Fibroblast of the aortic adventitia (primary cell): ENCODE measurements around the gene PCIF1. TPM values are rescaled to one million over a fixed set of nuclear protein-coding genes. Genes with fewer than 3 reads are reported as not detected.

Experiments used
- DNase-seq: peaks from one replicate; pipeline ENCODE4 v3.0.0-alpha.2; 2010; ENCODE audit warnings: low read depth
- H3K4me3 ChIP-seq: 2 replicates; pipeline ENCODE4 v1.5.1; 2011; ENCODE audit warnings: low read depth, mild to moderate bottlenecking, control low read depth, low read length, moderate library complexity
- total RNA-seq: library from RNA; depleted of rRNA; stranded (reverse); fragments of >200 nt; gene quantifications from 2 replicates; pipeline ENCODE4 v1.2.3, GENCODE V29; 2012; ENCODE audit warnings: low replicate concordance
- TF ChIP-seq, protein P1 (sequence below): IDR thresholded peaks from 2 replicates; pipeline ENCODE4 v1.5.1; 2011; ENCODE audit warnings: mild to moderate bottlenecking, low read length, control low read depth, inconsistent platforms; ENCODE audit not compliant: insufficient read depth

The PCIF1 gene
- total RNA-seq, 1 donor = 15.9 TPM

DNA sequence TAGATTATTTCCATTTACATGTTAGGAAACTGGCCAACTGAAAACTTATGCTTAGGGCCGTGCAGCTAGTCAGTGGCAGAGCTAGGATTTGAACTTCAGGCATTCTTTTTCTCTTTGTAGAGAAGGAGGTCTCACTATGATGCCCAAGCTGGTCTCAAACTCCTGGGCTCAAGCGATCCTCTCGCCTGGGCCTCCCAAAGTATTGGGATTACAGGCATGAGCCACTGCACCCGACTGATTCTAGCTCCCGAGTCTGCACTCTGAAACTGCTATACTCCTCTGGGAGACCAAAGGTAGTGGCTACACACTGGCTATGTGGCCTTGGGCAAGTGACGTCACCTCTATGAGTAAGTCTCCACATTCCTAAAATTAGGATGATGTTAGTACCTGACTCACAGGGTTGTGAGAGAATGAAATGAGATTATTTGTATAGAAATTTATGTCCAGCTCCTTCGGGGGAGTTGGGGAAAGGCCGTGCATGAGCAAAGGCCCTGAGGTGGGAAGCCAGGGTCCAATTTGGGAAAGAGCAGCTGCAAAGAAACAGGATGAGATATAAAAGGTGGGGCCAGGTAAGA, 28.9 kb upstream of the PCIF1 start:
- DNase-seq = peak; percentile 75
- H3K4me3 ChIP-seq = no peak overlapping the region
- TF ChIP-seq, protein P1, sequence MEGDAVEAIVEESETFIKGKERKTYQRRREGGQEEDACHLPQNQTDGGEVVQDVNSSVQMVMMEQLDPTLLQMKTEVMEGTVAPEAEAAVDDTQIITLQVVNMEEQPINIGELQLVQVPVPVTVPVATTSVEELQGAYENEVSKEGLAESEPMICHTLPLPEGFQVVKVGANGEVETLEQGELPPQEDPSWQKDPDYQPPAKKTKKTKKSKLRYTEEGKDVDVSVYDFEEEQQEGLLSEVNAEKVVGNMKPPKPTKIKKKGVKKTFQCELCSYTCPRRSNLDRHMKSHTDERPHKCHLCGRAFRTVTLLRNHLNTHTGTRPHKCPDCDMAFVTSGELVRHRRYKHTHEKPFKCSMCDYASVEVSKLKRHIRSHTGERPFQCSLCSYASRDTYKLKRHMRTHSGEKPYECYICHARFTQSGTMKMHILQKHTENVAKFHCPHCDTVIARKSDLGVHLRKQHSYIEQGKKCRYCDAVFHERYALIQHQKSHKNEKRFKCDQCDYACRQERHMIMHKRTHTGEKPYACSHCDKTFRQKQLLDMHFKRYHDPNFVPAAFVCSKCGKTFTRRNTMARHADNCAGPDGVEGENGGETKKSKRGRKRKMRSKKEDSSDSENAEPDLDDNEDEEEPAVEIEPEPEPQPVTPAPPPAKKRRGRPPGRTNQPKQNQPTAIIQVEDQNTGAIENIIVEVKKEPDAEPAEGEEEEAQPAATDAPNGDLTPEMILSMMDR = no peak

DNA sequence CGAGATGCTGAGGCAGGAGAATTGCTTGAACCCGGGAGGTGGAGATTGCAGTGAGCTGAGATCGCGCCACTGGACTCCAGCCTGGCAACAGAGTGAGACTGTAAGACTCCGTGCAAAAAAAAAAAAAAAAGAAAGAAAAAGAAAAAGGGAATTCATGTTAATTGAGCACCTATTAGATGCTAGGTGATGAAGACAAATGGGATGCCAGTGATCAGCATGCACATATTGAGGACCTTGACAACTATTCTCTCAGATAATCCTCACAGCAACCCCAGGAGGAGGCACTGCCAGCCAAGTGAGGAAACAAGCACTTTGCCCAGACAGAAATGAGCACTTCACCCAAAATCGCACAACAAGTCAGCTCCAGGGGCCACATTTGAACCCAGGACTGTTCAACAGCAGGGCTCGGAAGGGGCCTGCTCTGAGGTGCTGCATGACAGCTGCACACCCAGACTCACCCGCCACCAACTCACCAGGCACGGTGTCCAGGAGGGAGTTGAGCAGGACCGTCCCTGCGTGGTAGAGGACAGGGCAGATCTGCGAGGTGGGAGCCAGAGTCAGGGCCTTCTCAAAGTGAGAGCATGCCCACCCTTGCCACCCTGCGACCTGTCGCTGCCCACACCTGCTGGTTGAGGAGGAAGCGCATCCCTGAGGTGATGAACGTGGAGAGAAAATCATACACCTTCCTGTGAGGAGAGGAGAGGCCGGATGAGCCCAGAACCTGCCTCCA, 27.1 kb upstream of the PCIF1 start:
- DNase-seq = no peak
- TF ChIP-seq, protein P1 = no peak
- H3K4me3 ChIP-seq = no peak overlapping the region

DNA sequence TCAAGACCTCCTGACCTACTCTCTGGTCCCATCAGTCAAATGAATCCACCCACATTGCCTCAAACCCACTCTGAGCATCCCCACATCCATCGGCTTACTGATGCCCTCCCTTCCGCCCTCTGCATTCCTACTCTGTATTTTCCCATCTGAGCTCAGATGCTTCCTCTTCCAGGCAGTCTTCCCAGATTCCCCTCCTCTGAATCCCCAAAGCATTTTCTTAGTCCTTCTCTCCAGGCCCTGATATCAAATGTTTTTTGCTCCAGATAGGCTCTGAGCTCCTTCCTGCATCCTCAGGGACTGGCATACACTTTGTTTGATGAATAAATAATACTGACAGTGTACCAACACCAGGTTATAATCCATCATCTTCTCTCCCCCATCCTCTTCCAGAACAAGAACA, 26.4 kb upstream of the PCIF1 start:
- TF ChIP-seq, protein P1 = no peak
- H3K4me3 ChIP-seq = no peak overlapping the region
- no peak for DNase-seq

DNA sequence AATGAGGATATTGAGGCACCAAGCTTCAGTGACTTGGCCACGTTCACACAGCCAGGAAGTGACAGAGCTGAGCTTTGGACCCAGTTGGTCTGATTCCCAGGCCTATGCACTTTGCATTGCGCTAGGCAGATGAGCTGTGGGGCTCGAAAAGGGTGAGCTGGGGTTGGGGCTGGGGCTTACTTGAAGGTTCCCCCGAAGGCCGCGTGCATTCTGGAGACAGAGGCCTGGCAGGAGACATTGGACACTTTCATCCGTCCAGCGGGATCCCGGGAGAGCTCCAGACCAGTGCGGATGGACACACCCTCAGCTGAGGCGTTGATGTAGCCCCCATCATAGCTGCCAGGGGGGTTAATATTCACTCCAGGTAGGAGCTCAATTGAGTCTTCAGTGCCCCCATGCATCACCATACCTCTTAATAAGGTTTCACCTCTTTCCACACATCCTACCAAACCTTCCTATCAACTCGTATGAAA, 25.1 kb upstream of the PCIF1 start:
- H3K4me3 ChIP-seq = no peak overlapping the region
- TF ChIP-seq, protein P1 = no peak

DNA sequence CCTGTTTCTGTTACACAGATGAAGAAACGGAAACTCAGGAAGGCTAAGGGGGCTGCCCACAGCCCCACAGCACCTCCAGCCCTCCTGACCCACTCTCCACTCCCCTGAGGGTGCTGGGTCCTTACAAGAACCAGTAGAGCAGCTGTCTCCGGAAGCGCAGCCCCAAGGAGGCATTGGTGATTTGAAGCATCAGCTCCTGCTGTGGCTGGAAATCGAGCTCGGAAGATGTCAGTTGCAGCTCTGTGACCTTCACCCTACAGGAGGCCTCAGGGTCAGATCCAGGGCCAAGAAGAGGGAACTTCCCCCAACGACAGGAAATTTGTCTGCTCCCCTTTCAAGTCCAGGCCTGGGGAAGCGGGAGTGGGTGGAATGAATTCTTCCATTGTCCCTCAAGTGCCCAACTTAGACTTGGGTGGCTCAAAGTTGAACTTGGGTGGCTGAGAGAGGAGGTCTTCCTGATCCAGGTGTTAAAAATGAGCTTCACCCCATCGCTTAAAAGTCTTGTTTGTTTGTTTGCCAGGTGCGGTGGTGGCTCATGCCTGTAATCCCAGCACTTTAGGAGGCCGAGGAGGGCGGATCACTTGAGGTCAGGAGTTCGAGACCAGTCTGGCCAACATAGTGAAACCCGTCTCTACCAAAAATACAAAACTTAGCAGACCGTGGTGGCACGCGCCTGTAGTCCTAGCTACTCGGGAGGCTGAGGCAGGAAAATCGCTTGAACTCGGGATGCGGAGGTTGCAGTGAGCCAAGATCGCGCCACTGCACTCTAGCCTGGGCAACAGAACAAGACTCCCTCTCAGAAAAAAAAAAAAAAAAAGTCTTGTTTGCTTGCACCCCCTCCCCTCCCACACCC, 24.4 kb upstream of the PCIF1 start:
- peak overlapping the region; percentile 41 for H3K4me3 ChIP-seq
- TF ChIP-seq, protein P1 = no peak
- DNase-seq = no peak

More for the DNA sequence above, 25.1 kb upstream of the PCIF1 start:
- DNase-seq = no peak

DNA sequence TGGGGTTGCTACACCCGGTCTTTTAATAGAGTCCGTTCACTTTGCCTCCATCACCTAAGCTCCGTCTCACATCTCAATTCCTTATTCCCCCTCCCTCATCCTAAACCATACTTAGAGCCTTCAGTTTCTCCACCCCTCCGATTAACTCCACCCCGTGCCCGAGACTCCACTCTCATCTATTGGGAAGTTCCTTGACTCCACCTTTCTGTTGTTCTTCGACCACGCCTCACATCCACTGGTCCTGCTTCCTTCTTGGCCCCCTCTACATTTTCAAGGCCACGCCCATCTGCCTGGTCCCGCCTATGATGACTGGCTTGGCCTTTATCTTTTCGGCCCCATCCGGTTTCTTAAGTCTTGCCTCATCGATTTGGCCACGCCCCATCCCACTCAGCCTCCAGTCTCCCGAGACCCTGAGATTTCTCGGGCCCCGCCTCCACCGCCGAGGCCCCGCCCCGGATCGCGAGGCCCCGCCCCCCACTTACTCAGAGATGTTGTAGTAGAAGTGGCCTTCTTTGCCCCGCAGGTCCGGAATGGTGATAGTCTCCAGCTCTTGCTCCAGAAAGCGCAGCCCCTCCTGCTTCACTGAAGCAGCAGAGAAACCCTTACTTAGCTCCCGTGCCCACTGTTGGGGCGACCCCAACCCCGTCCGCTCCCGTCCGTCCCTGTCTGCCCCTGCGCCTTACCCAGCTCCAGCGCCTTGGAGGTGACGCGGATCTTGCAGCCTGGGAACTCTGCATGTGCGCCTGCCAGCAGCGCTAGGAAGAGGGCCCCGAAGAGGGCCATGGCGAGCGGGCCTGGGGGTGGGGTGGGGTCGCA, 23.6 kb upstream of the PCIF1 start:
- peak overlapping the region; percentile 67 for H3K4me3 ChIP-seq
- DNase-seq = peak; percentile 100
- TF ChIP-seq, protein P1 = no peak
